GM21423 (cell line): Measurements from ENCODE around the gene USE1.

Experiments
- ATAC-seq: cut with Tn5 transposase; IDR thresholded peaks from one replicate; pipeline ENCODE4 v1.9.1; 2021; ENCODE audit warnings: mild to moderate bottlenecking, moderate library complexity; ENCODE audit not compliant: unreplicated experiment

USE1 gene

GRCh38 chr19:17235971-17236777, 21.0 kb downstream of the USE1 start:
- ATAC-seq = no peak

DNA sequence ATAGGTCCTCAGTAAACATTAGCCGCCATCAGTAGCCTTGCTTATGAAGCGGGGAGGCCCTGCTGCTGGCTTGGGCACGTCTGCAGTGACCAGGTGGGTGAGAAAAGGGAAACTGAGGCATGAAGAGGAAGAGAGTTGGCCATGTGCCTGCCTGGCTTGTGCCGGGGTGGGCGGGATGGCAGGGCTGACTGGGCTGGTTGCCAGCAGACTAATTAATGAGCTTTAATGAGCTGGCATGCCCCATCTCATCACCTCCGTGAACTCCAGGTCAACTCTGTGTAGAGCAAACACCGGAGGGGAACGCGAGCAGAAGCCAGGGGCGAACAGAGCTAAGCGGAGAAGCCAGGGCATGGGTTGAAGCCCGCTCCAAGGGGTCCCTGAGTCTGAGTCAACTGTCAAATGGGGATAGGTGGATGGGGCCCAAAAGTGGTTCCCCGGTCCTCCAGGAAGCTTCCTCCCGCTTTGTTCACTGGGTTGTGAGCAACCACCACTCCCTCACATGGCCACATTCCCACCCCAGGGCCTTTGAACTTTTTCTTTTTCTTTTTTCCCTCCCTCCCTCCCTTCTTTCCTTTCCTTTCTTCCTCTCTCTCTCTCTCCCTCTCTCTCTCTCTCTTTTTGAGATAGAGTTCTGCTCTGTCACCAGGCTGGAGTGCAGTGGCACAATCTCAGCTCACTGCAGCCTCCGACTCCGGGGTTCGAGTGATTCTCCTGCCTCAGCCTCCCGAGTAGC, 21.8 kb downstream of the USE1 start:
- ATAC-seq = no peak

GRCh38 chr19:17237747-17238706, 22.9 kb downstream of the USE1 start:
- no peak for ATAC-seq

GRCh38 chr19:17240062-17240752, 25.1 kb downstream of the USE1 start:
- ATAC-seq = no peak

GRCh38 chr19:17240826-17241399, 25.8 kb downstream of the USE1 start:
- no peak for ATAC-seq

DNA sequence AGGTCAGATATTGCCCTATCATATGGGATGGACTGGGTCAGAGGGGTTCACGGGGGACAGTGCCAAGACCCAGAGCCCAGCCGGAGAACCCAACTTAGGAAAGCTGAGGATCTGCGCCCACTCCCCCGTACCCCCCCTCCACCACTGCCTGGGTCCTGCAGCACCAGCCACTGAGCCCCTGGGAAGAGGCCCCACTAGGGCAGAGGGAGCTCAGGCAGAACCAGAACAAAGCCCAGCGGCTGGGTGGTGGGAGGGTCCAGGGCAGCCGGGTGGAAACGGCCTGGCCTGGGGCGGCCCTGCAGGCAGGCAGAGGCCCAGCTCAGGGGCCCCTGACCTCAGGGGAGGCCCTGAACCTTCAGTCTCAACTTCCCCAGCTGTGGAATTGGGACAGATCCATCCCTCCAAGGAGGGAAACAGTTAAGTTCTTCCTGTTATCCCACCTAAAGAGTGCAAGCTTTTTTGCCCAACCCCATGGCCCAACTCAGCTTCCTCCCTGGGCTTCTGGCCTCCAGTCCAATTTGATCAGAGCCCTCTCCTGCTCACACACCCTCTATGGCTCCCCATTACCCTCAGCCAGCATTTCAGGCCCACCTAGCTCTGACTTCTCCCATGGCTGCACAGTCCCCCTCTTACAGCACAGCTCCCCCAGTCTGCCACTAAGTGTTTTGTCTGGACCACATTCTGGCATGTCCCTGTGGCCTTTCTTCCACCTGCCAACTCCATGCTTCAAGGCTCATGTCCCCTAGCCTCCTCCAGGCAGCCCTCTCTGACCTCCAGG, 27.5 kb downstream of the USE1 start:
- ATAC-seq = no peak

DNA sequence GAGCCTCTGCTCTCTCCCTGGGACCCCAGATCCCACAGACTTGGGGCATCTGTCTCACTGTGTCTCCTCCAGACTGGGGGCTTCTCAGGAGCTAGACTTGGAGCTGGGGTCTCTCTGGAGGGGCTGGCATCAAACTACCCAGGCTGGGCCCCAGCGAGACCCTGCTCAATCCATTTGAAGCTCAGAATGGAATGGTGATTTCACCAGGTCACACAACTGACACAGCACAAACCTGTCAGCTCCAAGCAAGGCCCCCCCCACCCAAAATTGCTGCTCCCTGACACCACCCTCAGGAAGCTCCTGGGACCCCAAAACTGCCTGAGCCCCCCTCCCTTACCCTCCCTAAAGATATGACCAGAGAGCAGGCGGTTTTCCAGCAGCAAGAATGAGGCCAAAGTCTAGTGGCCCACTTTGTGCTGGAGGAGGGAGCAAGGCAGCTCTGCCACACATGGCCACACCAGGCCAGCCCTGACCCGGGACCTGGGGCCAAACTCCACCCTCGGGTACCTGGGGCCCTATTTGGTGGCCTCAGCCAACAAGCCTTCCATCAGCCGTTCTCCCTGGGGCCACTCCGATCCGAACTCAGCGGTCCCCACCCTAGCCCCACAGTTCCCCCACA, 28.2 kb downstream of the USE1 start:
- no peak for ATAC-seq

- ATAC-seq = no peak
Measured at GRCh38 chr19:17243830-17244617, 28.9 kb downstream of the USE1 start.

- no peak for ATAC-seq
Measured at GRCh38 chr19:17244618-17245534, 29.7 kb downstream of the USE1 start.

DNA sequence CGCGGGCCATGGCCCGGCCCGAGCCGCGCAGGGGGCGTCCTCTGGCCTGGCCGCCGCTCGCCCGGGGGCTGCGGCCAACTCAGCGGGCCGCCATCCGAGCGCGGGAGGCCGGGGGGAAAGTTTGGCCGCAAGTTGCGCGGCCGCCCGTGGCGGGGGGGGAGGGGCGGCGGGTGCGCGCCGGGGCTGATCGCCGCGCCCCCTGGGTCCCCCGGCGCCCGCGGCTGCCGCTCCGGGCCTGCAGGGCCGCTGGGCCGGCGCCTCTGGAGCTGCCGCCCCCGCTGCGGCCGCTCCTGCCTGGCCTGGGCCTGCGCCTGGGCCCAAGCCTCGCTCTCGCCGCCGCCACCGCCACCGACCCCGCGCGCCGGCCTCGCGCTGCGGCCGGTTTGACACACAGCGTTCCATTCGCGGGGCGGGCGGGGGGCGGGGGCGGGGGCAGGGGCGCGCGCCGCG, 30.4 kb downstream of the USE1 start, which contains the start of gene NR2F6:
Gene NR2F6 (minus strand): TSS at position 385 of the 450 bp plus-strand sequence. CDS start 699 bp downstream, outside the sequence.
- peak; percentile 13 for ATAC-seq

DNA sequence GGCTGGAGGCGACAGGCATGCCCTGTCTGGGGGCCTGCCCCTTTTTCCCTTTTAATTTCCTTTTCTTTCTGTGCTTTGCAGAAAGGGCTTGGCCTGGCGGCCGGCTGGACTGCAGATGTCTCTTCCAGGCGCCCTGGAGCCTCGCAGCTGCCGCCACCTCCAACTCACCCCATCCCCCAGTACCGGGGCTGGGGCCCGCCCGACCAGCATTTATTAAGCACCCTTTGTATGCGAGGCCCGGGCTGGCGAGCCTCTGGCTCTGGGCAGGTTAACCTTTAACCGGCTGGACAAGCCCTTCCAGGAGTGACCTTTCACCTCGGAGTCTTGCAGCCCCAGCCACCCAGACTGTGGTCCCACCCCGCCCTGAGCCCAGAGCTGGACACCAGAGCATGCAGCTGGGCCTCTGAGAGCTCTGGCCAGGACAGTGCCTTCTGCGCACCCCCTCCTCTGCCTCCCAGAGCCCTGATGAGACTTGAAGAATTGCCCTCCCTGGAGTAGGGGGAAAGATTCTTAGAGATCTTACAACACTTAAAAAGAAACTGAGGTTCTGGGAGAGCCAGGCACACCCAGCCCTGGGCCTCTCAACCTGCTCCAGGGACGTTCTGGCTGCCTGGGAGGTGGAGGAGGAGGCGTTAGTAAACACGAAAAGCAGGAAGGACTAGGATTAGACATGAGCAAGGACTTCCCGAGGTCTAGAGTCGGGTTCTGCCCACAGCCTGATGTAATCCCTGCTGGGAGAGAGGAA, 31.7 kb downstream of the USE1 start:
- ATAC-seq = no peak

DNA sequence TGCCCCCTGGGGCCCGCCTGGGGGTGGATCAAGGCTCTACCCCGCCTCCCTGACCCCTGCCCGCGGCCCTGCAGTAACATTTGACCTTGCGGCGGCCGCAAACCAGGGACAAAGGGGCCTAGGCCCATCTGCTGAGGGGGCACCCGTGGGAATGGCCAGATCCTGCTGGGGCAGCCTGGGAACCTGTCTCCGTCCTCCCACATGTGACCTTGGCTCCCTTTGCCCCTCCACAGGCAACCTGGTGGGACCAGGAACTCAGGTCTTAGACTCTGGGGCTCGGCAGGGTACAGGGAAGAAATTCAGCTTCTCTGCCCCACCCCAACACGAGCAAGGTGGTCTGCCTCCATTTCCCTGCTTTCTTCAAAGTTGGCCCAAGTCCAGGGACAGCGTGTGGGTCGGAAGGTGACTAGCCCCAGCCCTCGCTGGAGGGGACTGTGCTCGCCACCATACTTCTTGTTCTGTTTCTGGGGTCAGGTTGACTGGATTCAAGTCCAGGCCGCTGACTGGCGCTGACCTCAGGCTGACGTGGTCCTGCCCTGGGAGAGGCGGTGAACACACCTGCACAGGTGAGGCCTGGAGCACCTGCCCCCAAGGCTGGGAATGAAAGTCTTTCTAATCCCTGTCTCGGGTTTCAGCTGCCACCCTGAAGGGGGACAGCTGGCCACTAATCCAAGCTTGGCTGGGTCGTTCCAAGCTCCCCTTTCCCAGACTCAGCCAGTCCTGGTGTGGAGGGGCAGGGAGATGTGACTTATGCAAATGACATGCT, 33.0 kb downstream of the USE1 start:
- ATAC-seq = no peak

- ATAC-seq = no peak
Measured at GRCh38 chr19:17249887-17250548, 34.9 kb downstream of the USE1 start.

- ATAC-seq = no peak
Measured at GRCh38 chr19:17254636-17255035, 39.5 kb downstream of the USE1 start.

DNA sequence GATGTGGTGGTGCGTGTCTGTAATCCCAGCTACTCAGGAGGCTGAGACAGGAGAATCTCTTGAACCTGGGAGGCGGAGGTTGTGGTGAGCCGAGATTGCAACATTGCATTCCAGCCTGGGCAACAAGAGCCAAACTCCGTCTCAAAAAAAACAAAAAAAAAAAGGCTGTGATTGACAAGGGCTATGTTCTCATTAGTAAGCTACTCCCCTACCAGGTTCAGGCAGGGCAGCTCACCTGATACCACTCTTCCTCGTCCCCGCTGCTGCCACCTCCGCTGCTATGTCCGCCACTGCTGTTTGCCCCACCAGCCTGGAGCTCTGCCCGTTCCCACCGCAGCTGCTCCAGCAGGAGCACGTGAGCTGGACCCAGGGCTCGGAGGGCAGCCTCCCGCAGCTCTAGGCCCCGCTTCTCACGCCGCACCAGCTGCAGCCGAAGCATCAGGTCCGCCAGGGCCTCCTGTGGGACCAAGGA, 40.0 kb downstream of the USE1 start:
- no peak for ATAC-seq
